ENCODE measurements around the gene OTOG. TPM values are rescaled to one million over a fixed set of nuclear protein-coding genes. Genes with fewer than 3 reads are reported as not detected.

Gene OTOG
- total and polyA plus RNA-seq, 2 donors (not counting 1 experiment from before 2014, with no cell fraction given) = not detected

- 100% methylated on average over 2 of the region's 2 CpGs for WGBS (ENCODE audit: insufficient coverage)
- H2AFZ ChIP-seq (ENCODE audit: insufficient read depth, low read depth, low read length, poor library complexity, severe bottlenecking) = no peak overlapping the region
- peaks cover 24% of the 10 kb centered on the region for H3K27me3 Mint-ChIP-seq
- H3K4me2 ChIP-seq (replicated peaks; ENCODE audit: low read depth, low read length, poor library complexity, severe bottlenecking) = no peak overlapping the region
- DNase-seq (no peak), ATAC-seq (ENCODE audit: low read depth) (no peak)
- no peak overlapping the region for H3K27ac Mint-ChIP-seq
- no peaks in the 10 kb centered on the region for H3K9me3 Mint-ChIP-seq (ENCODE audit: insufficient read depth)
- no peaks in the 10 kb centered on the region for H3K79me2 ChIP-seq (ENCODE audit: control insufficient read depth, insufficient read depth, low read length)
- no peak for TF ChIP-seq CTCF (IDR thresholded peaks at IDR 0.05)
- H3K27ac ChIP-seq (ENCODE audit: low read length in 2 of 2) = no peak overlapping the region
- H3K36me3 ChIP-seq (replicated peaks in 1 of 2; ENCODE audit: control extremely low read depth in 1 of 2, control insufficient read depth in 1 of 2, extremely low read depth in 1 of 2, insufficient read depth in 2 of 2, low read length in 1 of 2) = no peaks in the 10 kb centered on the region
- intact Hi-C loops (cut with micrococcal nuclease) = loop anchor here (10.0 kb wide), 1 partner anchor 563 kb away; no protein-coding TSS in a partner anchor
- no peaks in the 10 kb centered on the region for H3K4me1 Mint-ChIP-seq
- no peak overlapping the region for H3K4me3 Mint-ChIP-seq
- no peak overlapping the region for H3K4me3 ChIP-seq (ENCODE audit: control extremely low read depth in 1 of 5, extremely low read depth in 1 of 5, insufficient read depth in 1 of 5, low read depth in 2 of 5, low read length in 4 of 5)
- no peaks in the 10 kb centered on the region for H3K9me3 ChIP-seq (ENCODE audit: control extremely low read depth in 1 of 3, control insufficient read depth in 2 of 3, insufficient read depth in 1 of 3, low read length in 2 of 3)
- no peaks in the 10 kb centered on the region for H3K4me1 ChIP-seq (ENCODE audit: control insufficient read depth in 2 of 2, insufficient read depth in 2 of 2, low read length in 2 of 2)
- no peak overlapping the region for H3K9ac ChIP-seq (ENCODE audit: low read length)
- ChIA-PET CTCF (interaction anchor here (1.0 to 7.7 kb wide), 3 partner anchors 15 to 124 kb away, joined by 4 to 116 read pairs (median 31); partner anchors contain the start of gene KCNJ11), POLR2A (no interaction called here)
- no peaks in the 10 kb centered on the region for H3K27me3 ChIP-seq (replicated peaks in 1 of 4; ENCODE audit: control extremely low read depth in 1 of 4, control insufficient read depth in 3 of 4, insufficient read depth in 4 of 4, low read length in 3 of 4)
- H4K20me1 ChIP-seq (ENCODE audit: control insufficient read depth, insufficient read depth, low read length, poor library complexity, severe bottlenecking) = no peaks in the 10 kb centered on the region
Measured at GRCh38 chr11:17507773-17508172, 39.3 kb upstream of the OTOG start.

GRCh38 chr11:17508306-17508705, 38.8 kb upstream of the OTOG start:
- ATAC-seq (ENCODE audit: low read depth) = no peak
- ChIA-PET CTCF (interaction anchor here (1.0 to 7.7 kb wide), 3 partner anchors 14 to 125 kb away, joined by 4 to 116 read pairs (median 31); partner anchors contain the start of gene KCNJ11), POLR2A (no interaction called here)
- H3K4me1 Mint-ChIP-seq = no peaks in the 10 kb centered on the region
- TF ChIP-seq CTCF (IDR thresholded peaks at IDR 0.05) (no peak), EZH2 (IDR thresholded peaks at IDR 0.05; ENCODE audit: borderline replicate concordance, insufficient read depth, low read depth, low read length, poor library complexity, severe bottlenecking) (no peak)
- no peak overlapping the region for H3K9ac ChIP-seq (ENCODE audit: low read length)
- no peak overlapping the region for H3K4me2 ChIP-seq (replicated peaks; ENCODE audit: low read depth, low read length, poor library complexity, severe bottlenecking)
- H3K4me3 Mint-ChIP-seq = no peak overlapping the region
- no peaks in the 10 kb centered on the region for H3K4me1 ChIP-seq (ENCODE audit: control insufficient read depth in 2 of 2, insufficient read depth in 2 of 2, low read length in 2 of 2)
- no peaks in the 10 kb centered on the region for H3K36me3 ChIP-seq (replicated peaks in 1 of 2; ENCODE audit: control extremely low read depth in 1 of 2, control insufficient read depth in 1 of 2, extremely low read depth in 1 of 2, insufficient read depth in 2 of 2, low read length in 1 of 2)
- H3K9me3 ChIP-seq (ENCODE audit: control extremely low read depth in 1 of 3, control insufficient read depth in 2 of 3, insufficient read depth in 1 of 3, low read length in 2 of 3) = no peaks in the 10 kb centered on the region
- intact Hi-C loops (cut with micrococcal nuclease) = loop anchor here (10.0 kb wide), 1 partner anchor 564 kb away; no protein-coding TSS in a partner anchor
- H3K4me3 ChIP-seq (ENCODE audit: control extremely low read depth in 1 of 5, extremely low read depth in 1 of 5, insufficient read depth in 1 of 5, low read depth in 2 of 5, low read length in 4 of 5) = no peak overlapping the region
- WGBS (ENCODE audit: insufficient coverage) = 91% methylated on average over 1 of the region's 3 CpGs
- no peak overlapping the region for H3K27ac ChIP-seq (ENCODE audit: low read length in 2 of 2)
- no peaks in the 10 kb centered on the region for H3K9me3 Mint-ChIP-seq (ENCODE audit: insufficient read depth)
- H3K27ac Mint-ChIP-seq = no peak overlapping the region
- H2AFZ ChIP-seq (ENCODE audit: insufficient read depth, low read depth, low read length, poor library complexity, severe bottlenecking) = no peak overlapping the region
- no peaks in the 10 kb centered on the region for H4K20me1 ChIP-seq (ENCODE audit: control insufficient read depth, insufficient read depth, low read length, poor library complexity, severe bottlenecking)
- H3K79me2 ChIP-seq (ENCODE audit: control insufficient read depth, insufficient read depth, low read length) = no peaks in the 10 kb centered on the region
- no peak for DNase-seq
- H3K27me3 ChIP-seq (replicated peaks in 1 of 4; ENCODE audit: control extremely low read depth in 1 of 4, control insufficient read depth in 3 of 4, insufficient read depth in 4 of 4, low read length in 3 of 4) = no peaks in the 10 kb centered on the region
- peaks cover 28% of the 10 kb centered on the region for H3K27me3 Mint-ChIP-seq
